IMR-90 (cell line): Measurements from ENCODE around the gene CDKAL1. TPM values are rescaled to one million over a fixed set of nuclear protein-coding genes. Genes with fewer than 3 reads are reported as not detected.

Experiments
- ATAC-seq: fragments of 200-7000 bp; cut with Tn5 transposase; 2 replicates; pipeline ENCODE4 v1.9.1; 2020; ENCODE audit warnings: low read depth, mild to moderate bottlenecking, moderate library complexity
- BruUV-seq: library from RNA; stranded (reverse); fragments of 400-500 nt; replicated peaks from 2 replicates; lab custom pipeline; 2021; lab: Mats Ljungman, UMichigan
- CTCF ChIA-PET: fragments of 300-600 bp; formaldehyde crosslinking; extraction: SDS; loops from one replicate; lab custom pipeline; 2021; ENCODE audit warnings: antibody characterized with exemption; lab: Yijun Ruan, JAX
- POLR2A ChIA-PET: fragments of 300-600 bp; sonication (Branson Sonifier 250); formaldehyde crosslinking; loops from one replicate; lab custom pipeline; 2022; ENCODE audit warnings: antibody characterized with exemption; ENCODE audit not compliant: unreplicated experiment; lab: Charles Lee
- DNase-seq: peaks from one replicate; pipeline ENCODE4 v3.0.0; 2013
- H2AFZ ChIP-seq: replicated peaks from 2 replicates; pipeline ENCODE3; 2013; ENCODE audit warnings: low read length, mild to moderate bottlenecking; ENCODE audit not compliant: poor library complexity
- H2AK5ac ChIP-seq: 2 replicates; pipeline ENCODE4 v1.6.1; 2013; ENCODE audit warnings: low read depth, low read length, inconsistent platforms
- H2AK9ac ChIP-seq: replicated peaks from 2 replicates; pipeline ENCODE3; 2013; ENCODE audit warnings: mild to moderate bottlenecking, low read depth, low read length, moderate library complexity; ENCODE audit not compliant: poor library complexity
- H2BK120ac ChIP-seq: 2 replicates; pipeline ENCODE4 v1.6.1; 2013; ENCODE audit warnings: low read depth, low read length, inconsistent platforms
- H2BK15ac ChIP-seq: 3 replicates; pipeline ENCODE4 v1.6.1; 2013; ENCODE audit warnings: low read depth, low read length, inconsistent platforms
- H2BK20ac ChIP-seq: 2 replicates; pipeline ENCODE4 v1.6.1; 2013; ENCODE audit warnings: low read depth, mild to moderate bottlenecking, inconsistent platforms, low read length, moderate library complexity
- H2BK5ac ChIP-seq: 2 replicates; pipeline ENCODE4 v1.6.1; 2013; ENCODE audit warnings: mild to moderate bottlenecking, low read depth, low read length, inconsistent platforms; ENCODE audit not compliant: poor library complexity, severe bottlenecking
- H3K14ac ChIP-seq: replicated peaks from 2 replicates; pipeline ENCODE4 v1.6.1; 2013; ENCODE audit warnings: low read depth, low read length, inconsistent platforms
- H3K18ac ChIP-seq: 2 replicates; pipeline ENCODE4 v1.6.1; 2013; ENCODE audit warnings: low read depth, low read length, control low read depth
- H3K23ac ChIP-seq: 2 replicates; pipeline ENCODE4 v1.6.1; 2013; ENCODE audit warnings: low read depth, low read length, inconsistent platforms
- H3K27ac ChIP-seq: 2 replicates; pipeline ENCODE4 v1.5.1; 2013; ENCODE audit warnings: mild to moderate bottlenecking, control low read depth, low read length; ENCODE audit not compliant: insufficient read depth
- H3K27me3 ChIP-seq: 2 replicates; pipeline ENCODE4 v1.6.1; 2013; ENCODE audit warnings: low read length; ENCODE audit not compliant: control insufficient read depth, insufficient read depth
- H3K36me3 ChIP-seq: 2 replicates; pipeline ENCODE4 v1.6.1; 2013; ENCODE audit warnings: low read length, mixed read lengths; ENCODE audit not compliant: control insufficient read depth, insufficient read depth
- H3K4ac ChIP-seq: 2 replicates; pipeline ENCODE4 v1.6.1; 2013; ENCODE audit warnings: low read depth, low read length, inconsistent platforms
- H3K4me1 ChIP-seq: 2 replicates; pipeline ENCODE4 v1.6.1; 2013; ENCODE audit warnings: low read length, mixed read lengths; ENCODE audit not compliant: control insufficient read depth, insufficient read depth
- H3K4me2 ChIP-seq: 2 replicates; pipeline ENCODE4 v1.6.1; 2013; ENCODE audit warnings: low read depth, mild to moderate bottlenecking, control low read depth, low read length, moderate library complexity
- H3K4me3 ChIP-seq: 2 replicates; pipeline ENCODE4 v1.5.1; 2013; ENCODE audit warnings: low read depth, mild to moderate bottlenecking, control low read depth, low read length, moderate library complexity; ENCODE audit not compliant: insufficient read depth
- H3K56ac ChIP-seq: 2 replicates; pipeline ENCODE4 v1.6.1; 2013; ENCODE audit warnings: low read length, inconsistent platforms; ENCODE audit not compliant: insufficient read depth; ENCODE audit errors: extremely low read depth
- H3K79me1 ChIP-seq, 2 experiments: 2 replicates each; pipeline ENCODE4 v1.6.1; 2013; ENCODE audit warnings: low read length in 2 of 2, inconsistent platforms in 1 of 2, low read depth in 1 of 2
- H3K9ac ChIP-seq: 2 replicates; pipeline ENCODE4 v1.6.1; 2013; ENCODE audit warnings: low read depth, low read length, control low read depth
- H3K9me1 ChIP-seq: 2 replicates; pipeline ENCODE4 v1.6.1; 2013; ENCODE audit warnings: low read length, inconsistent platforms; ENCODE audit not compliant: insufficient read depth
- H3K9me3 ChIP-seq: 2 replicates; pipeline ENCODE4 v1.6.1; 2013; ENCODE audit warnings: low read length; ENCODE audit not compliant: control insufficient read depth, insufficient read depth
- H4K20me1 ChIP-seq: 2 replicates; pipeline ENCODE4 v1.6.1; 2013; ENCODE audit warnings: low read length, inconsistent platforms; ENCODE audit not compliant: insufficient read depth
- H4K5ac ChIP-seq: 2 replicates; pipeline ENCODE4 v1.6.1; 2013; ENCODE audit warnings: mild to moderate bottlenecking, low read depth, low read length, control low read depth
- H4K8ac ChIP-seq, 2 experiments: 2 replicates each; pipeline ENCODE4 v1.6.1; 2013; ENCODE audit warnings: low read depth in 2 of 2, low read length in 2 of 2, control low read depth in 1 of 2, inconsistent platforms in 1 of 2
- H4K91ac ChIP-seq: 2 replicates; pipeline ENCODE4 v1.6.1; 2013; ENCODE audit warnings: low read depth, low read length, inconsistent platforms; ENCODE audit not compliant: insufficient read depth
- FOS ChIP-seq: fragments of 150-350 bp; IDR thresholded peaks from 2 replicates; pipeline ENCODE4 v1.6.1; 2016; ENCODE audit warnings: low read depth, low read length
- MAZ ChIP-seq: IDR thresholded peaks from 2 replicates; pipeline ENCODE4 v1.6.1; 2012; ENCODE audit warnings: low read depth, mild to moderate bottlenecking, low read length, improper control_type of control experiment, moderate library complexity, borderline replicate concordance
- WGBS, 2 experiments: methylation state at CpG; one replicate each; pipeline versions ENCODE4 v1.1.5 to v1.1.7; 2013; ENCODE audit warnings: missing lambda C conversion rate in 2 of 2; ENCODE audit not compliant: insufficient read length in 1 of 2; ENCODE audit errors: extremely low coverage in 2 of 2; 5-methylcytosine and 5-hydroxymethylcytosine counted together
- dilution Hi-C: fragments of 300-500 bp; cut with HindIII; formaldehyde crosslinking; loops from one replicate; pipeline ENCODE4 v1.14.3; 2018; ENCODE audit warnings: low sequenced_read_pairs; ENCODE audit not compliant: unreplicated experiment
- in situ Hi-C: fragments of 300-500 bp; cut with MboI; formaldehyde crosslinking; loops from 3 replicates; pipeline ENCODE4 v1.14.3; 2019; ENCODE audit warnings: low sequenced_read_pairs, inconsistent platforms, mixed read lengths
- intact Hi-C: fragments of 100-400 bp; cut with micrococcal nuclease; formaldehyde crosslinking; loops from 2 replicates; pipeline ENCODE4 v1.10.0; 2022
- polyA plus RNA-seq, 3 experiments: library from polyadenylated mRNA; depleted of rRNA; stranded (reverse); fragments of >200 nt; gene quantifications; 2 replicates each; pipeline ENCODE4 v1.2.3, GENCODE V29; 2012; ENCODE audit warnings: low replicate concordance in 1 of 3
- total RNA-seq: library from RNA; depleted of rRNA; stranded (reverse); fragments of >200 nt; gene quantifications from 2 replicates; pipeline ENCODE4 v1.2.3, GENCODE V29; 2012

CDKAL1 gene
- total and polyA plus RNA-seq, 2 of the 4 experiments (the other 2 are of a cell fraction): 3.7 to 13.1 TPM

- Histone ChIP-seq H2AFZ (no peak overlapping the region), H3K18ac (no peak overlapping the region), H3K4ac (no peak overlapping the region), H3K27me3 (no peaks in the 10 kb centered on the region), H3K4me3 (no peak overlapping the region), H3K9ac (no peak overlapping the region), H2BK120ac (no peak overlapping the region), H2AK9ac (no peak overlapping the region), H3K14ac (no peak overlapping the region), H2BK20ac (no peak overlapping the region), H4K91ac (no peak overlapping the region), H3K4me1 (0 out of 2 replicates have a peak, but pooled peaks cover 2% of the 10 kb centered on the region), H3K79me1 (no peaks in the 10 kb centered on the region), H2BK15ac (no peak overlapping the region), H3K23ac (no peak overlapping the region), H2AK5ac (no peak overlapping the region), H3K9me3 (no peaks in the 10 kb centered on the region), H2BK5ac (no peak overlapping the region), H3K4me2 (no peak overlapping the region), H3K36me3 (no peaks in the 10 kb centered on the region), H3K9me1 (no peaks in the 10 kb centered on the region), H4K5ac (no peak overlapping the region), H3K27ac (no peak overlapping the region), H3K56ac (no peak overlapping the region), H4K8ac (no peak overlapping the region), H4K20me1 (no peaks in the 10 kb centered on the region)
- no CpG with 5 or more reads among the region's 2 CpGs for WGBS, 2 experiments
- DNase-seq (no peak), ATAC-seq (no peak)
- POLR2A ChIA-PET: no interaction called here
- BruUV-seq: no TSS peak
- no peak for TF ChIP-seq MAZ
- TF ChIP-seq FOS: no peak
- in situ Hi-C loops: no loop called here
- intact Hi-C loops: no loop called here
- CTCF ChIA-PET: interaction anchor here (0.7 kb wide), 1 partner anchor 87 kb away, joined by 4 read pairs; no protein-coding TSS in a partner anchor
- dilution Hi-C loops: no loop called here
These were observed 412.6 kb downstream of the CDKAL1 start for GRCh38 chr6:20946890-20947289.
